Stimulated activated CD4-positive, alpha-beta T cell treated with anti-CD3 and anti-CD28 coated beads, TNF-alpha, amount 100 ng/mL, for 24 hours (primary cell): ENCODE data around the gene KCNK1.

Experiments
- DNase-seq, 3 experiments: peaks; one replicate each; pipeline ENCODE4 v3.0.0-alpha.2; 2020; ENCODE audit warnings: low read depth in 3 of 3

The KCNK1 gene

DNA sequence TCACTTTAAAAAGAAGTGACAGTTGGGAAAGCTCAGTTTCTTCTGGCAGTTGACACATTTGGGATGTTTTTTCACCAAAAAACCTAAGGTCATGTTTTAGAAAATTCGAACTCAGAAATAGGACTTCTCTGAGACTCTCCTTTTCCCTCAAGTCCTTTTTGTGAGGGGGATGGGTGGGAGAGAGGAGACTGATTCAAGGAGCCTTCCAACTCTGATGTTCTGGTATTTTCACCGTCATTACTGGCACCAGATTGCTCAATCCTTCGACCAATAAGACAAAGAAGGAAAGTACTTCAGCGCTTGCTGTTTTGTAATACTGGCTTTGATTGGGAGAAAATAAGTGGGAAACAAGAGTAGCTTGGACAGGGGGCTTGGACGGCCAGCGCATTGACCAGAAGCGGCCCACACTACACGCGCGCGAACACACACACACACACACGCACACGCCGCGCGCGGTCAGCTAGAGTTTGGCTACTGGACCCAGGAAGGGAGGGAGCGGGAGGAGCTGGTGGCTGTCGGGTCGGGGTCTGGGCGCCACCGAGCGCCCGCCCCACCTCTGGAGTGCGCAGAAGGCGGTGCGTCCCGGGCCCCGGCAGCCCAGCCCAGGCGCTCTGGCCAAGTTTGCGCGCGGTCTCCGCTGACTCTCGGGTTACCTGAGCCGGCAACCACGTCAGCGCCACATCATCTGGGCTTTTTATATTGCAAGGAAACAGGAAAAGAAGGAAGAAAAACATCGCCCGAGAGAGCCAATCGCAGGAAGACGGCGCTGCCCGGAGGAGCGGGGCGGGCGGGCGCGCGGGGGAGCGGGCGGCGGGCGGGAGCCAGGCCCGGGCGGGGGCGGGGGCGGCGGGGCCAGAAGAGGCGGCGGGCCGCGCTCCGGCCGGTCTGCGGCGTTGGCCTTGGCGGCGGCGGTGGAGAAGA, at the start of gene KCNK1:
TSS of gene KCNK1 (plus strand) at position 855 of the 921 bp plus-strand sequence. CDS start at position 921, 66 bp downstream.
- no peak for DNase-seq

GRCh38 chr1:233565313-233565712, 48.6 kb upstream of the KCNK1 start:
- DNase-seq: no peak

DNA sequence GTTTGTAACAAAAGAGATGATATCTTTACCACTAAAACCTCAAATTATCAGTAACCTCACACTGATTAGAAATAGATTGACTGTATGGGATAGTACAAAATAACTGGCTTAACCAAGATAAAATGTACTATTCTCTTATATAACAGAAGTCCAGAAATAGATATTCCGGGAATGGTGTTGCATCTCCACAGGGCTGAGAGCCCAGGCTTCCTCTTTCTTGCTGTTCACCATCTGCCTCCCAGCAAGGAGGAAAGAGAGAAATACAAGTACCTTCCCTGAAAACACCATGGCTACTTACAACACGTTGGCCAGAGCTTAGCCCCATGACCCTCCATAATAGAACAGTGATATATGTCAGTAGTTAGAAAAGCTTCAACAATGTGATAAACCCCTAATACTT, 47.0 kb upstream of the KCNK1 start:
- no peak for DNase-seq

DNA sequence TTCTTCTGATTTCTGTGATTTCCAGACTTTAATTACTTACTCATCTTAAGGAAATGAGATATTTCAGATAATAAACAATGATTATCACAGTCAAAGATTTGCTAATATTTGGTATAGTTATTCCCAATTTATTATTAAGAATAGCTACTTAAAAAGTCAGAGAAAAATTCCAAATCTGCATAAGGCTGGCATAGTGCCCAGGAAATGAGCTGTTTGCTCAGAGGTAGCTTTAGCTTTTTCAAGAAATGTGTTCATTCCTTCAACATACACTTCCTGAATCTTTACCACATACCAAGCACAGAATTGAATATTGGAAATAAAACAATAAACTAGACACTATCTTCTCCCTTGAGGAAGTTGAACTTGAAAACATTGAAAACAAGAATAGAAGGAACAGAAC, 44.3 kb upstream of the KCNK1 start:
- DNase-seq: no peak

DNA sequence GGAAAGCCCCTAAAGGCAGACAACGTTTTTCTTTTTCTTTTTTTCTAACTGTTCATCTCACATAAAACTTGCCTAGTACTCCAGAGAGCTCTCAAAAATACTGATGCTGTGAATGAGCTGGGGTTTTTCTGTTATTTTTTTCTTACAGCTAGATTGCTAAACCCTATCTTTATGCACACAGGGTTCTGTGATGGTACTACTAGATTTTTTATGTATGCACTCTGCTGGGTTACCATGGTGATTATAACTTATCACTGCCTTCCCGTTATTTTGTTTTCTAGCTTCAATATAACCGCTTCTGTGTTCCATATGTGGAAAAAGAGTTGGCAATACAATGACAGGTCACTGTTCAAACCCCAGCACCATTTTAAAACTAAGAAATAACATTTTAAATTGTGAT, 43.7 kb upstream of the KCNK1 start:
- no peak for DNase-seq

DNA sequence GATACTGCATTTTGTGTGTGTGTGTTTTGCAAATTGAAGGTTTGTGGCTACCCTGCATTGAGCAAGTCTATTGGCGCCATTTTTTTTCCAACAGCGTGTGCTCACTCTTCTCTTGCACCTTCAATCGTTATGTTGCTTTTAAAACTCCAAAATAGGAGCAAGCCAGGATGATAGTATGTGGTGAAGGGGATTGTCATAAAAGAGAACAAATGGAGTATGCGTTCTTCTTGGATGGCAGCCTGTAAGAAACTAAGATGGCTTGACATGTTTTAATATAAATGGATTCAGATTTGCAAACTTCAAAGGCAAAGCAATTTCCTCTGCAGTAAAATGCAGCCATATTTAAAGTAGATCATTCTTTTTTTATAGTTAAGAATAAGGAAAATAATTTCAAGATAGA, 43.2 kb upstream of the KCNK1 start:
- no peak for DNase-seq

DNA sequence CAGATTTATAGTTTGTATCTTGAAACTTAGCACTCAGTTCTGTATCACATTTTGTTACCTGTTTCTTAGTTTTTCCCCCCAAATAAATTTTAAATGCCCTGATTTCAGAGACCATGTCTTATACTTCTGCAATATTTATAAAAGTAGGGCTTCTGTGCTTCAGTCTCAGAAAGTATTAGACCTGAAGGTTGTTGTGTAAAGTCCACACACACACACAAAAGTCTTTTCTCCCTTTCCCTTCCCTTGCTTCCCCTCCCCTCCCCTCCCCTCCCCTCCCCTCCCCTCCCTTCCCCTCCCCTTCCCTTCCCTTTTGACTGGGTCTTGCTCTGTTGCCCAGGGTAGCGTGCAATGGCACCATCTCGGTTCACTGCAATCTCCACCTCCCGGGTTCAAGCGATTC, 41.0 kb upstream of the KCNK1 start:
- DNase-seq: no peak

DNA sequence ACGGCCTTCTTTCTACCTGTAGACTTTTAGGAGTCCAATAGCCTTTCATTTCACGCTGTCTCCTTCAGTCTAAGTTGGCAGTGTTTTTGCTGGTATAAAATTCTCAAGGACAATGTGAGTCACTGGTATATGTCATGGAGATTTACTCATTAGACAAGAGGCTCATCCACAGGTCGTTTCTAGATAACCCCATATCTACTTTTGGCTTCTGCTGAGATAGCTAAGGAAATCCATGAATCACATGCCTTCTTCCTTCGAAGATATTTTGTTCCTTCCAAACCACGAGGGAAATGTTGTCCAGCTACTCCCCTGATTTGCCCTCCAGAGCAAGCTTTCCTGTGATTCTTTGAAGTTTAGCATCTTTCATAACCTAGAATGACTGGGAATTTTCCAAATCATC, 38.5 kb upstream of the KCNK1 start:
- no peak for DNase-seq

GRCh38 chr1:233582439-233582838, 31.5 kb upstream of the KCNK1 start:
- DNase-seq: no peak

GRCh38 chr1:233584376-233584775, 29.5 kb upstream of the KCNK1 start:
- no peak for DNase-seq

- DNase-seq: no peak
These were observed 29.0 kb upstream of the KCNK1 start for GRCh38 chr1:233584931-233585330.

GRCh38 chr1:233586301-233586700, 27.6 kb upstream of the KCNK1 start:
- DNase-seq: no peak

- DNase-seq: no peak
These were observed 26.7 kb upstream of the KCNK1 start for GRCh38 chr1:233587196-233587595.

DNA sequence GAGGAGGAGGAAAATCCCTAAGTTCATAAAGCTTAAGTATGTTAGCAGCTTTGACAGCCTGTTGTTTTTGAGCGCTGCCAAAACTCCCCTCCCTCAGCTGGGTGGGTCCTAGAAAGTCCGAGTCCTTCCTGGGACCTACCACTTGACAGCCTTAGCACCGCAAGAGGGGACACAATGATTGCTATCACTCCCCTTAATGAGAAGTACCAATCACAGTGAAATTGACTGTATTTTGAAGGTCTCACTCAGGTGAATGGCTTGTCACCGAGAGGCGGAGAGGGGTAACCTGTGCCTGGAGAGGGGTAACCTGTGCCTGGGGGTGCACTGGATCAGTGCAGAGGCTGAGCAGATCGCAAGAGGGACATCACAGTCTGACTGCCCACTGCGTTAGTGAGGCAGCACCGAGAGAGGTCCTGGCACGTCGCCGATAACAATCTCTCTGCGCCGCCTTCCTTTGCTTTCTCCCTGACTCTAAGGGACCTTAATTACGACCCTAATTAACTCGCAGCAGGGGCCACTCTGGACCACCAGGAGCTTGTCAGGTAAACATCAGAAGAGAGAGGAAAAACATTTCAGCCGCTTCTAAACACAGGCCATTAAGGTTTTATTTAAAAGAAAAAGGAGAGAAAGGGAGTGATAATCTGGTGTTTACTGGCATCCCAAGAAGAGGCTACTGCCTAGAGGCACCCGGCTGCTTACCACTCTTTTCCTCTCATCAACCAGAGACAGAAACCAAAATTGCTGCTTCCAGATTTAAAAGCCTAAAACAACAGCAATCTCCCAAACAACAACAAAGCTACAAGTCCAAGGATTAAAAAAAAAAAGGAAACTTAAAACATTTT, 25.7 kb upstream of the KCNK1 start:
- no peak for DNase-seq

GRCh38 chr1:233597489-233597901, 16.4 kb upstream of the KCNK1 start:
- no peak for DNase-seq

GRCh38 chr1:233598891-233599541, 14.9 kb upstream of the KCNK1 start:
- peak in 2 of 3 experiments; percentile 15 to 21 for DNase-seq

GRCh38 chr1:233599542-233600073, 14.3 kb upstream of the KCNK1 start:
- no peak for DNase-seq

DNA sequence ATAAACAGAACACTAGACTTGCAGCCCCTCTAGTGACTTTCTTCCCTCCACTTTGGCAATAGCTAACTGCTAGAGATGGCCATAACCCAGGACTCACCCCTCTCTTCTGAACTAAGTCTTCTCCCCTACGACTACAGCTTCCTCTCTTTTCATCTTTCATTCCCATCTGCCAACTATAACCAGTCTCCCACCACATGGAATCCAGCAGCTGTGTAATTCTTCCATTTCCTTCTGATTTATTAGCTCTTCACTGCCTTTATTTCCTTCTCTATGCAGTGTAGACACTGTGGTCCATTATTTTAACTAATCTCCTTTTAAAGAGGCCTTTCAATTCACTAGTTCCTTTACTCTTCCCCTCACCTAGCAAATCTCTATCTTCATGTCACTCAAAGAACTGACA, 13.4 kb upstream of the KCNK1 start:
- DNase-seq: no peak

DNA sequence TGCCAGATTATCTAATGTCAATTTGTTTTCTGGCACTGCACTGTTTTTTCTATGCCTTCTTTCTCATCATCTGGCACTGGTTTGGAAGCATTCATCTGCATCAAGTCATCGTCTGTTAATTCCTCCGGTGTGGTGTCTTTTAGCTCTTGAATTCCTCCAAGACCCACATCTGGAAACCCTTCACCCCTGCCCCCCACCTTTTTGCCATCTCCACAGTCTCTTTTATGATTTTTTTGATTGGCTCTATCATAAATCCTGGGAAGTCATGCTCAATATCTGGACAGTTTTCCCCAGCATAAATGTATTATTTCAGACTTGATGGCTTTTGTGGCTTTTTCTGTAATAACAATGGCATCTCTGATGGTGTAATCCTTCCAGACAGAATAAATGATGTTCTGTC, 10.4 kb upstream of the KCNK1 start:
- DNase-seq: no peak

DNA sequence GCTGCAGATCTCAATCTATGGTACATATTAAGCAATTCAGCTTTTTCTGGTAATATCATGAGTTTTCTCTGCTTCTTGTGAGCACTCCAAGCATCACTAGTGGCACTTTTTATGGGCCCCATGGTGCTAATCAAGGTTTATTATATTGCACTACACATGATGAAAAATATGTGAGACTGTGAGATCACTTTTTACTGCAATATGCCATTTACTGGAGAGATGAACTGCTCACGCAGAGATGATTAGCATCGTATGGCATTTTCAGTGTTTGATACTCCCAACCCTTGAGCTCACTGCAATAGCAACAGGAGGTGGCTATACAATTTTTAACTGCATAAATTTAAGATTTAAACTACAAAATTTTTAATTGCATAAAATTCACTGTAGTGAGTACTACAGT, 8.7 kb upstream of the KCNK1 start:
- no peak for DNase-seq

DNA sequence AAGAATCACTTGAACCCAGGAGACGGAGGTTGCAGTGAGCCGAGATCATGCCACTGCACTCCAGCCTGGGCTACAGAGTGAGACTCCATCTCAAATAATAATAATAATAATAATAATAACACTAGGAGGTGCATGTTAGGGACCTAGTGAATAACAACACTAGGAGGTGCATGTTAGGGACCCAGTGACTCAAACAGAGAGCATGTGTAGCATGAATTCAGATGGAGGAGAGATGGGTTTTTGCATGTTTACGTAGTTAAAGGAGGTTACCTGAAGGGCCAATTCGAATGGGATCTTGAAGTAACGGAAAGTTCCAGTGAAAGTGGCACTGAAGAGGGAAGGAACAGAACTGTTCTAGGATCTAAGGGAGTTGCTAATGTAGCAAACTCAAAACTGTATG, 7.1 kb upstream of the KCNK1 start:
- DNase-seq: no peak
